K562 (cell line): ENCODE measurements around the gene GPR85. TPM values are rescaled to one million over a fixed set of nuclear protein-coding genes. Genes with fewer than 3 reads are reported as not detected.

Experiments used
- BRD4 ChIP-seq: fragments of 200-600 bp; sonication (generic); IDR thresholded peaks from 2 replicates; pipeline ENCODE4 v1.6.1; 2017; ENCODE audit warnings: inconsistent platforms
- C11orf30 ChIP-seq: fragments of 450-650 bp; IDR thresholded peaks from 2 replicates; pipeline ENCODE4 v1.6.1; 2016; ENCODE audit warnings: low read depth, mild to moderate bottlenecking
- CBX5 ChIP-seq: IDR thresholded peaks from 2 replicates; pipeline ENCODE4 v1.6.1; 2014; ENCODE audit warnings: low read depth, borderline replicate concordance
- KDM5B ChIP-seq: fragments of 200-600 bp; sonication (generic); IDR thresholded peaks from 2 replicates; pipeline ENCODE4 v1.6.1; 2012; ENCODE audit warnings: low read depth, mild to moderate bottlenecking, moderate library complexity, low read length, control low read depth, inconsistent platforms; ENCODE audit not compliant: insufficient replicate concordance
- MTA2 ChIP-seq: fragments of 450-650 bp; IDR thresholded peaks from 2 replicates; pipeline ENCODE4 v1.6.1; 2016; ENCODE audit warnings: low read depth
- NCOA6 ChIP-seq: fragments of 450-650 bp; IDR thresholded peaks from 2 replicates; pipeline ENCODE4 v1.6.1; 2017; ENCODE audit warnings: mild to moderate bottlenecking
- PCBP1 ChIP-seq: fragments of 200-400 bp; formaldehyde crosslinking; IDR thresholded peaks from 2 replicates; pipeline ENCODE4 v1.6.1; 2018; ENCODE audit warnings: mild to moderate bottlenecking, low read depth, low read length; ENCODE audit not compliant: poor library complexity, severe bottlenecking
- SIX5 ChIP-seq, 2 experiments: IDR thresholded peaks; 2 replicates each; pipeline ENCODE4 v1.6.1; 2011; ENCODE audit warnings: low read length in 2 of 2, borderline replicate concordance in 1 of 2, low read depth in 1 of 2, mild to moderate bottlenecking in 1 of 2, moderate library complexity in 1 of 2; ENCODE audit not compliant: insufficient read depth in 1 of 2
- SMARCA4 ChIP-seq: fragments of 450-650 bp; IDR thresholded peaks from 2 replicates; pipeline ENCODE4 v1.6.1; 2016
- SREBF1 ChIP-seq: fragments of 150-350 bp; IDR thresholded peaks from 2 replicates; pipeline ENCODE4 v1.6.1; 2014; ENCODE audit warnings: antibody characterized with exemption, low read depth, low read length, borderline replicate concordance
- STAT5A ChIP-seq: IDR thresholded peaks from 2 replicates; pipeline ENCODE4 v1.6.1; 2012; ENCODE audit warnings: low read length, inconsistent platforms, borderline replicate concordance
- STAT5B ChIP-seq: fragments of 250-450 bp; sonication (Bioruptor Pico); IDR thresholded peaks from 2 replicates; pipeline ENCODE4 v1.8.0; 2021; ENCODE audit warnings: mild to moderate bottlenecking, inconsistent platforms
- ZFP1 ChIP-seq: fragments of 450-650 bp; formaldehyde crosslinking; IDR thresholded peaks from 2 replicates; pipeline ENCODE4 v1.4.0; 2020; ENCODE audit warnings: mild to moderate bottlenecking, mixed read lengths
- ZNF143 ChIP-seq: sonication (generic); formaldehyde crosslinking; IDR thresholded peaks from 2 replicates; pipeline ENCODE4 v1.9.0; 2022; ENCODE audit warnings: mild to moderate bottlenecking, missing genetic modification reagents
- ZNF212 ChIP-seq: fragments of 450-650 bp; formaldehyde crosslinking; IDR thresholded peaks from 2 replicates; pipeline ENCODE4 v1.4.0; 2020; ENCODE audit warnings: mild to moderate bottlenecking
- ZNF41 ChIP-seq: fragments of 250-450 bp; sonication (Bioruptor Pico); conservative IDR thresholded peaks from 2 replicates; pipeline ENCODE4 v1.4.0; 2020; ENCODE audit warnings: mild to moderate bottlenecking
- ZNF507 ChIP-seq: conservative IDR thresholded peaks from 2 replicates; pipeline ENCODE4 v1.6.1; 2017; ENCODE audit warnings: missing genetic modification characterization, missing compliant biosample characterization
- polyA plus RNA-seq, 8 experiments: library from polyadenylated mRNA; depleted of rRNA in 4 of 8; stranded (reverse) in 5 of 8; unstranded in 3 of 8; fragments of >200 nt; fragmentation: Nextera tagmentation in 2 of 8; fragmentation: Illumina TruSeq in 1 of 8; extraction: Ambion mirVana in 2 of 8; extraction: Trizol in 1 of 8; gene quantifications; 2 replicates each; pipeline versions ENCODE4 v1.2.1 to v1.2.3, GENCODE V29; 2011 to 2014; ENCODE audit warnings: inconsistent platforms in 1 of 8, missing spikeins in 1 of 8
- total RNA-seq, 7 experiments: library from RNA; depleted of rRNA in 6 of 7; stranded (reverse); fragments of >200 nt in 6 of 7; fragmentation: Illumina TruSeq in 2 of 7; extraction: Trizol in 2 of 7; gene quantifications; 2 replicates each; pipeline versions ENCODE4 v1.2.1 to v1.2.3, GENCODE V29; 2011 to 2021; ENCODE audit warnings: low replicate concordance in 1 of 7
- TF ChIP-seq, protein P1 (sequence below): fragments of 250-450 bp; sonication (Bioruptor Pico); IDR thresholded peaks from 2 replicates; pipeline ENCODE4 v1.4.0; 2020
- TF ChIP-seq, protein P2 (sequence below): fragments of 450-650 bp; IDR thresholded peaks from 2 replicates; pipeline ENCODE4 v1.6.1; 2017; ENCODE audit warnings: antibody characterized with exemption, mild to moderate bottlenecking
- TF ChIP-seq, protein P3 (sequence below): fragments of 450-650 bp; IDR thresholded peaks from 2 replicates; pipeline ENCODE4 v1.6.1; 2017; ENCODE audit warnings: antibody characterized with exemption

The GPR85 gene
- total and polyA plus RNA-seq, 9 of the 15 experiments (the other 6 are each of a cell fraction or from before 2014, with no cell fraction given) = 2.9 to 18.2 (median 4.0) TPM

DNA sequence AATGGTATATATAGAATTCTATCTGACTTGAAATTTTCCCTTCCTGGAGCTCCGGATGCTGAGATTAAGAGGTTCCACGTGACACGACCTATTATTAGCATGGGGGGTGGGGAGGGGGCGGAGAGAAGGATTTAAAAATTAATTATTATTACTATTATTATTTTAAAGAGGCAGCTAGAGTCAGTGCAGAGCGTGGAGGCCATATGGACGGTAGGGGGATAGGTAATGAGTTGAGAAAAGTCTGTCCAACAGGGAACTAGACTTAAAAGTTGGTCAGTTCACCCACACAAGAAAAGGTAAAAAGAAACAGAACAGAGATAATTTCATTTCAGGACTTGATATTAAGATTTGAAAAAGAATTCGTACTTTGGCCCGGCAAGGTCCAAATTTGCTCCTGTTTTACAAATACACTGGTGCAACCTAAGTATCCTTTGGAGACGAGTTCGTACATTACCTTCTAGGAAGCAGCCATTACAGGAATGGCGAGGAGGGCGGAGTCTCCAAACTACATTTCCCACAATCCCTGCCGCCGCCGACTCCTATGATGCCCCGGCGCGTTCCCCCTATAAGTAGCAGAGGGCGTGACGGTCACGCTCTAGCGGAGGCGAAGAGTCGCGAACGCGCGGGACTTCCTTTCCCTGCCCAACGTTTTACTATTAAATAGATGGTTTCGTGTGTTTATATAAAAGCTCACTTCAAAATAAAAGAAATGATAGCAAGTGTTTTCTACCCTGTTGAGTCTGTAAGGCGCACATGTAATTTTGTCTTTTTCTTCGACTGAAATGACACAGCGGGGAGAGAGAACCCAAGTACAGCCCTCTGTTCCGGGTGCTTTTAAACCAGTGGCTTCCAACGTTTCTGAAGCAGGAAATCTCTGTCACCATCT, 31.7 kb upstream of the GPR85 start, which contains the start of gene SMIM30 (continued):
- TF ChIP-seq ZNF212 (CRISPR knock-in tag) (no peak), STAT5A (peak; percentile 34; the same call in 1 of the 2 replicates), SIX5 (IDR thresholded peaks at IDR 0.05; ENCODE audit: borderline replicate concordance in 1 of 2, insufficient read depth in 1 of 2, low read depth in 1 of 2, low read length in 2 of 2) (peak; percentile 91 to 92), C11orf30 (peak; percentile 44), NCOA6 (no peak), ZNF143 (CRISPR knock-in tag) (peak; percentile 93), MTA2 (0 out of 2 replicates have a peak, but pooled peaks have one; percentile 5), SMARCA4 (0 out of 2 replicates have a peak, but pooled peaks have one; percentile 38), SREBF1 (no peak), BRD4 (no peak; the same call in 1 of the 2 replicates), KDM5B (peak; percentile 94), PCBP1 (no peak), STAT5B (CRISPR knock-in tag) (no peak), ZFP1 (CRISPR knock-in tag) (0 out of 2 replicates have a peak, but pooled peaks have one; percentile 7), ZNF41 (no peak), CBX5 (no peak), ZNF507 (tag) (no peak)
- TF ChIP-seq, protein P1, sequence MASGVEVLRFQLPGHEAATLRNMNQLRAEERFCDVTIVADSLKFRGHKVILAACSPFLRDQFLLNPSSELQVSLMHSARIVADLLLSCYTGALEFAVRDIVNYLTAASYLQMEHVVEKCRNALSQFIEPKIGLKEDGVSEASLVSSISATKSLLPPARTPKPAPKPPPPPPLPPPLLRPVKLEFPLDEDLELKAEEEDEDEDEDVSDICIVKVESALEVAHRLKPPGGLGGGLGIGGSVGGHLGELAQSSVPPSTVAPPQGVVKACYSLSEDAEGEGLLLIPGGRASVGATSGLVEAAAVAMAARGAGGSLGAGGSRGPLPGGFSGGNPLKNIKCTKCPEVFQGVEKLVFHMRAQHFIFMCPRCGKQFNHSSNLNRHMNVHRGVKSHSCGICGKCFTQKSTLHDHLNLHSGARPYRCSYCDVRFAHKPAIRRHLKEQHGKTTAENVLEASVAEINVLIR (CRISPR knock-in tag) = peak; percentile 91
- TF ChIP-seq, protein P2, sequence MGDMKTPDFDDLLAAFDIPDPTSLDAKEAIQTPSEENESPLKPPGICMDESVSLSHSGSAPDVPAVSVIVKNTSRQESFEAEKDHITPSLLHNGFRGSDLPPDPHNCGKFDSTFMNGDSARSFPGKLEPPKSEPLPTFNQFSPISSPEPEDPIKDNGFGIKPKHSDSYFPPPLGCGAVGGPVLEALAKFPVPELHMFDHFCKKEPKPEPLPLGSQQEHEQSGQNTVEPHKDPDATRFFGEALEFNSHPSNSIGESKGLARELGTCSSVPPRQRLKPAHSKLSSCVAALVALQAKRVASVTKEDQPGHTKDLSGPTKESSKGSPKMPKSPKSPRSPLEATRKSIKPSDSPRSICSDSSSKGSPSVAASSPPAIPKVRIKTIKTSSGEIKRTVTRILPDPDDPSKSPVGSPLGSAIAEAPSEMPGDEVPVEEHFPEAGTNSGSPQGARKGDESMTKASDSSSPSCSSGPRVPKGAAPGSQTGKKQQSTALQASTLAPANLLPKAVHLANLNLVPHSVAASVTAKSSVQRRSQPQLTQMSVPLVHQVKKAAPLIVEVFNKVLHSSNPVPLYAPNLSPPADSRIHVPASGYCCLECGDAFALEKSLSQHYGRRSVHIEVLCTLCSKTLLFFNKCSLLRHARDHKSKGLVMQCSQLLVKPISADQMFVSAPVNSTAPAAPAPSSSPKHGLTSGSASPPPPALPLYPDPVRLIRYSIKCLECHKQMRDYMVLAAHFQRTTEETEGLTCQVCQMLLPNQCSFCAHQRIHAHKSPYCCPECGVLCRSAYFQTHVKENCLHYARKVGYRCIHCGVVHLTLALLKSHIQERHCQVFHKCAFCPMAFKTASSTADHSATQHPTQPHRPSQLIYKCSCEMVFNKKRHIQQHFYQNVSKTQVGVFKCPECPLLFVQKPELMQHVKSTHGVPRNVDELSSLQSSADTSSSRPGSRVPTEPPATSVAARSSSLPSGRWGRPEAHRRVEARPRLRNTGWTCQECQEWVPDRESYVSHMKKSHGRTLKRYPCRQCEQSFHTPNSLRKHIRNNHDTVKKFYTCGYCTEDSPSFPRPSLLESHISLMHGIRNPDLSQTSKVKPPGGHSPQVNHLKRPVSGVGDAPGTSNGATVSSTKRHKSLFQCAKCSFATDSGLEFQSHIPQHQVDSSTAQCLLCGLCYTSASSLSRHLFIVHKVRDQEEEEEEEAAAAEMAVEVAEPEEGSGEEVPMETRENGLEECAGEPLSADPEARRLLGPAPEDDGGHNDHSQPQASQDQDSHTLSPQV = peak; percentile 61
- TF ChIP-seq, protein P3, sequence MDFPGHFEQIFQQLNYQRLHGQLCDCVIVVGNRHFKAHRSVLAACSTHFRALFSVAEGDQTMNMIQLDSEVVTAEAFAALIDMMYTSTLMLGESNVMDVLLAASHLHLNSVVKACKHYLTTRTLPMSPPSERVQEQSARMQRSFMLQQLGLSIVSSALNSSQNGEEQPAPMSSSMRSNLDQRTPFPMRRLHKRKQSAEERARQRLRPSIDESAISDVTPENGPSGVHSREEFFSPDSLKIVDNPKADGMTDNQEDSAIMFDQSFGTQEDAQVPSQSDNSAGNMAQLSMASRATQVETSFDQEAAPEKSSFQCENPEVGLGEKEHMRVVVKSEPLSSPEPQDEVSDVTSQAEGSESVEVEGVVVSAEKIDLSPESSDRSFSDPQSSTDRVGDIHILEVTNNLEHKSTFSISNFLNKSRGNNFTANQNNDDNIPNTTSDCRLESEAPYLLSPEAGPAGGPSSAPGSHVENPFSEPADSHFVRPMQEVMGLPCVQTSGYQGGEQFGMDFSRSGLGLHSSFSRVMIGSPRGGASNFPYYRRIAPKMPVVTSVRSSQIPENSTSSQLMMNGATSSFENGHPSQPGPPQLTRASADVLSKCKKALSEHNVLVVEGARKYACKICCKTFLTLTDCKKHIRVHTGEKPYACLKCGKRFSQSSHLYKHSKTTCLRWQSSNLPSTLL = no peak
